ENCODE results near the gene BTG3. TPM values are rescaled to one million over a fixed set of nuclear protein-coding genes. Genes with fewer than 3 reads are reported as not detected.

BTG3 gene
- total RNA-seq, 1 donor from 2014 or later = 80.5 TPM

- no peak overlapping the region for H3K4me3 Mint-ChIP-seq
- H3K27ac Mint-ChIP-seq = no peak overlapping the region
- DNase-seq = no peak
- no peaks in the 10 kb centered on the region for H3K4me1 Mint-ChIP-seq
- H3K36me3 Mint-ChIP-seq (ENCODE audit: low read depth) = no peaks in the 10 kb centered on the region
- intact Hi-C loops (cut with micrococcal nuclease) = no loop called here
- H3K27me3 Mint-ChIP-seq = peaks cover 12% of the 10 kb centered on the region
- H3K9me3 Mint-ChIP-seq = no peaks in the 10 kb centered on the region
Measured at GRCh38 chr21:17577701-17578100, 35.0 kb downstream of the BTG3 start.

- intact Hi-C loops (cut with micrococcal nuclease) = no loop called here
- no peak for DNase-seq
- Mint-ChIP-seq H3K36me3 (ENCODE audit: low read depth) (no peaks in the 10 kb centered on the region), H3K9me3 (no peaks in the 10 kb centered on the region), H3K4me3 (no peak overlapping the region), H3K27ac (no peak overlapping the region), H3K27me3 (peaks cover 8% of the 10 kb centered on the region), H3K4me1 (no peaks in the 10 kb centered on the region)
Measured at GRCh38 chr21:17576080-17576835, 36.4 kb downstream of the BTG3 start.

GRCh38 chr21:17575076-17575475 lies 37.6 kb downstream of the BTG3 start:
- no peak overlapping the region for H3K27ac Mint-ChIP-seq
- H3K27me3 Mint-ChIP-seq = peaks cover 8% of the 10 kb centered on the region
- H3K9me3 Mint-ChIP-seq = no peaks in the 10 kb centered on the region
- H3K4me1 Mint-ChIP-seq = no peaks in the 10 kb centered on the region
- H3K4me3 Mint-ChIP-seq = no peak overlapping the region
- no peak for DNase-seq
- H3K36me3 Mint-ChIP-seq (ENCODE audit: low read depth) = no peaks in the 10 kb centered on the region
- intact Hi-C loops (cut with micrococcal nuclease) = no loop called here

- Mint-ChIP-seq H3K9me3 (no peaks in the 10 kb centered on the region), H3K27ac (no peak overlapping the region), H3K4me1 (no peaks in the 10 kb centered on the region), H3K36me3 (ENCODE audit: low read depth) (no peaks in the 10 kb centered on the region), H3K4me3 (no peak overlapping the region), H3K27me3 (peaks cover 3% of the 10 kb centered on the region)
- DNase-seq = no peak
- intact Hi-C loops (cut with micrococcal nuclease) = no loop called here
Measured at GRCh38 chr21:17572431-17572830, 40.3 kb downstream of the BTG3 start.

- no peak overlapping the region for H3K27ac Mint-ChIP-seq
- intact Hi-C loops (cut with micrococcal nuclease) = no loop called here
- DNase-seq = no peak
- no peak overlapping the region for H3K4me3 Mint-ChIP-seq
- H3K27me3 Mint-ChIP-seq = peaks cover 3% of the 10 kb centered on the region
- H3K36me3 Mint-ChIP-seq (ENCODE audit: low read depth) = no peaks in the 10 kb centered on the region
- H3K9me3 Mint-ChIP-seq = no peaks in the 10 kb centered on the region
- H3K4me1 Mint-ChIP-seq = no peaks in the 10 kb centered on the region
Measured at GRCh38 chr21:17570786-17571185, 41.9 kb downstream of the BTG3 start.

GRCh38 chr21:17560377-17561025 lies 52.2 kb downstream of the BTG3 start:
- Mint-ChIP-seq H3K4me3 (no peak overlapping the region), H3K4me1 (no peaks in the 10 kb centered on the region), H3K27me3 (no peaks in the 10 kb centered on the region), H3K27ac (no peak overlapping the region), H3K9me3 (no peaks in the 10 kb centered on the region), H3K36me3 (ENCODE audit: low read depth) (no peaks in the 10 kb centered on the region)
- intact Hi-C loops (cut with micrococcal nuclease) = no loop called here
- DNase-seq = no peak

- Mint-ChIP-seq H3K4me3 (no peak overlapping the region), H3K27ac (no peak overlapping the region), H3K36me3 (ENCODE audit: low read depth) (no peaks in the 10 kb centered on the region), H3K27me3 (no peaks in the 10 kb centered on the region), H3K4me1 (no peaks in the 10 kb centered on the region), H3K9me3 (no peaks in the 10 kb centered on the region)
- DNase-seq = no peak
- intact Hi-C loops (cut with micrococcal nuclease) = no loop called here
Measured at GRCh38 chr21:17554679-17555465, 57.8 kb downstream of the BTG3 start.

GRCh38 chr21:17554120-17554519 lies 58.6 kb downstream of the BTG3 start:
- Mint-ChIP-seq H3K27ac (no peak overlapping the region), H3K9me3 (no peaks in the 10 kb centered on the region), H3K4me1 (no peaks in the 10 kb centered on the region), H3K36me3 (ENCODE audit: low read depth) (no peaks in the 10 kb centered on the region), H3K27me3 (no peaks in the 10 kb centered on the region), H3K4me3 (no peak overlapping the region)
- intact Hi-C loops (cut with micrococcal nuclease) = no loop called here
- DNase-seq = no peak

- intact Hi-C loops (cut with micrococcal nuclease) = no loop called here
- Mint-ChIP-seq H3K4me1 (no peaks in the 10 kb centered on the region), H3K27me3 (peaks cover 2% of the 10 kb centered on the region), H3K36me3 (ENCODE audit: low read depth) (no peaks in the 10 kb centered on the region), H3K9me3 (no peaks in the 10 kb centered on the region), H3K27ac (no peak overlapping the region), H3K4me3 (no peak overlapping the region)
- no peak for DNase-seq
Measured at GRCh38 chr21:17552410-17552809, 60.3 kb downstream of the BTG3 start.

- DNase-seq = no peak
- H3K27me3 Mint-ChIP-seq = peaks cover 2% of the 10 kb centered on the region
- no peak overlapping the region for H3K4me3 Mint-ChIP-seq
- intact Hi-C loops (cut with micrococcal nuclease) = no loop called here
- H3K36me3 Mint-ChIP-seq (ENCODE audit: low read depth) = no peaks in the 10 kb centered on the region
- H3K9me3 Mint-ChIP-seq = no peaks in the 10 kb centered on the region
- H3K27ac Mint-ChIP-seq = no peak overlapping the region
- H3K4me1 Mint-ChIP-seq = no peaks in the 10 kb centered on the region
Measured at GRCh38 chr21:17550671-17551308, 61.9 kb downstream of the BTG3 start.

- Mint-ChIP-seq H3K9me3 (no peaks in the 10 kb centered on the region), H3K27me3 (peaks cover 2% of the 10 kb centered on the region), H3K27ac (no peak overlapping the region), H3K36me3 (ENCODE audit: low read depth) (no peaks in the 10 kb centered on the region), H3K4me3 (no peak overlapping the region), H3K4me1 (no peaks in the 10 kb centered on the region)
- intact Hi-C loops (cut with micrococcal nuclease) = no loop called here
- DNase-seq = no peak
Measured at GRCh38 chr21:17548262-17548661, 64.4 kb downstream of the BTG3 start.

- Mint-ChIP-seq H3K27me3 (peaks cover 4% of the 10 kb centered on the region), H3K27ac (no peak overlapping the region), H3K36me3 (ENCODE audit: low read depth) (no peaks in the 10 kb centered on the region), H3K4me3 (no peak overlapping the region), H3K4me1 (no peaks in the 10 kb centered on the region), H3K9me3 (no peaks in the 10 kb centered on the region)
- intact Hi-C loops (cut with micrococcal nuclease) = no loop called here
- no peak for DNase-seq
Measured at GRCh38 chr21:17545007-17545406, 67.7 kb downstream of the BTG3 start.
